Vagina (tissue), 2 donors: ENCODE measurements around the gene VAMP3.

ENCODE experiments used
- POLR2A ChIP-seq, 2 donors: fragments of 450-650 bp; IDR thresholded peaks; one replicate each; pipeline ENCODE4 v1.6.1; 2017; ENCODE audit warnings: antibody characterized with exemption in 2 of 2, mild to moderate bottlenecking in 2 of 2, moderate library complexity in 2 of 2
- POLR2AphosphoS5 ChIP-seq, 2 donors: sonication (generic); formaldehyde crosslinking; IDR thresholded peaks; one replicate each; pipeline ENCODE4 v1.9.0; 2017; ENCODE audit warnings: antibody characterized with exemption in 2 of 2, mild to moderate bottlenecking in 2 of 2, low read depth in 1 of 2; ENCODE audit not compliant: insufficient read depth in 1 of 2
- TF ChIP-seq, protein P1 (sequence below), 3 experiments: fragments of 450-650 bp in 2 of 3; fragments of 200-600 bp in 1 of 3; sonication (generic) in 1 of 3; IDR thresholded peaks; one replicate each; pipeline ENCODE4 v1.5.1; 2017 to 2019; ENCODE audit warnings: antibody characterized with exemption in 3 of 3, mild to moderate bottlenecking in 2 of 3, moderate library complexity in 2 of 3

DNA sequence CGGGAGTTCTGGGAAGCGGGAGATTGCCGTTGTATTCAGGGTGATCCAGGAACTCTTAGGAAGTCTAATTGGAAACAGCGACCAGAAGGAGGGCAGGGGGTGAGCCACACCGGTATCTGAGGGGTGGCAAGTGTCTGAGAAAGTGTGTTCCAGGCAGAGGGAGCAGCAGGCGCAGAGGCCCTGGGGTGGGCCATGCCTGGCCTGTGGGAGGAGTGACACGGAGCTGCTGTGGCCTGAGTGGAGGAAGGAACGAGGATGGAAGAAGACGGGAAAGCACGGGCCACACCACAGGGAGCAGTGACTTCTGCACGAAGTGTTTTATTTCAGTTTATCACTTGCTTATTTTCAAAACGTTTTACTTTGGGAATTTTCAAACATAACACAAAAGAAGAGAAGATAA lies 24.3 kb downstream of the VAMP3 start:
- TF ChIP-seq, protein P1, sequence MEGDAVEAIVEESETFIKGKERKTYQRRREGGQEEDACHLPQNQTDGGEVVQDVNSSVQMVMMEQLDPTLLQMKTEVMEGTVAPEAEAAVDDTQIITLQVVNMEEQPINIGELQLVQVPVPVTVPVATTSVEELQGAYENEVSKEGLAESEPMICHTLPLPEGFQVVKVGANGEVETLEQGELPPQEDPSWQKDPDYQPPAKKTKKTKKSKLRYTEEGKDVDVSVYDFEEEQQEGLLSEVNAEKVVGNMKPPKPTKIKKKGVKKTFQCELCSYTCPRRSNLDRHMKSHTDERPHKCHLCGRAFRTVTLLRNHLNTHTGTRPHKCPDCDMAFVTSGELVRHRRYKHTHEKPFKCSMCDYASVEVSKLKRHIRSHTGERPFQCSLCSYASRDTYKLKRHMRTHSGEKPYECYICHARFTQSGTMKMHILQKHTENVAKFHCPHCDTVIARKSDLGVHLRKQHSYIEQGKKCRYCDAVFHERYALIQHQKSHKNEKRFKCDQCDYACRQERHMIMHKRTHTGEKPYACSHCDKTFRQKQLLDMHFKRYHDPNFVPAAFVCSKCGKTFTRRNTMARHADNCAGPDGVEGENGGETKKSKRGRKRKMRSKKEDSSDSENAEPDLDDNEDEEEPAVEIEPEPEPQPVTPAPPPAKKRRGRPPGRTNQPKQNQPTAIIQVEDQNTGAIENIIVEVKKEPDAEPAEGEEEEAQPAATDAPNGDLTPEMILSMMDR (IDR thresholded peaks at IDR 0.05), result no peak
- TF ChIP-seq POLR2A (IDR thresholded peaks at IDR 0.05) (no peak), POLR2AphosphoS5 (IDR thresholded peaks at IDR 0.05; ENCODE audit: insufficient read depth in 1 of 2, low read depth in 1 of 2) (no peak)
